IPS-18a (cell line): ENCODE measurements around the gene WARS2.
"Not testable (repeated sequence)": the region's sequence is repeated elsewhere in the genome, so short reads cannot be mapped to it uniquely, and the experiment has no call there.

Source experiments
- H3K27ac ChIP-seq: one replicate; pipeline ENCODE4 v1.5.1; 2013; ENCODE audit warnings: low read length
- H3K27me3 ChIP-seq: one replicate; pipeline ENCODE4 v1.6.1; 2013; ENCODE audit warnings: mild to moderate bottlenecking, low read length; ENCODE audit not compliant: control insufficient read depth, insufficient read depth
- H3K36me3 ChIP-seq: one replicate; pipeline ENCODE4 v1.6.1; 2013; ENCODE audit warnings: low read depth, low read length; ENCODE audit not compliant: control insufficient read depth
- H3K4me1 ChIP-seq: one replicate; pipeline ENCODE4 v1.6.1; 2013; ENCODE audit warnings: low read depth, low read length; ENCODE audit not compliant: control insufficient read depth
- H3K4me3 ChIP-seq: one replicate; pipeline ENCODE4 v1.5.1; 2013; ENCODE audit warnings: low read length
- H3K9ac ChIP-seq: one replicate; pipeline ENCODE4 v1.6.1; 2013; ENCODE audit warnings: mild to moderate bottlenecking, low read length, moderate library complexity
- H3K9me3 ChIP-seq: one replicate; pipeline ENCODE4 v1.6.1; 2013; ENCODE audit warnings: low read depth, low read length; ENCODE audit not compliant: control insufficient read depth

The WARS2 gene

GRCh38 chr1:119140177-119141019, at the start of gene WARS2:
Gene WARS2, minus strand, starts transcription at chr1:119140653. Its CDS starts 9 bp downstream, at chr1:119140644.
- Histone ChIP-seq H3K36me3 (no peaks in the 10 kb centered on the region), H3K4me3 (peak within 1 kb of the TSS; percentile 91), H3K4me1 (peaks cover 15% of the 10 kb centered on the region), H3K9me3 (no peaks in the 10 kb centered on the region), H3K27me3 (no peaks in the 10 kb centered on the region), H3K9ac (peak within 1 kb of the TSS; percentile 90), H3K27ac (peak within 1 kb of the TSS; percentile 95)

- Histone ChIP-seq H3K9me3 (no peaks in the 10 kb centered on the region), H3K4me3 (no peak overlapping the region), H3K27me3 (no peaks in the 10 kb centered on the region), H3K36me3 (no peaks in the 10 kb centered on the region), H3K27ac (no peak overlapping the region), H3K4me1 (no peaks in the 10 kb centered on the region), H3K9ac (no peak overlapping the region)
Measured at GRCh38 chr1:119188926-119189325, 48.5 kb upstream of the WARS2 start.

GRCh38 chr1:119187416-119187815, 47.0 kb upstream of the WARS2 start:
- no peaks in the 10 kb centered on the region for H3K36me3 ChIP-seq
- no peaks in the 10 kb centered on the region for H3K4me1 ChIP-seq
- no peaks in the 10 kb centered on the region for H3K27me3 ChIP-seq
- no peaks in the 10 kb centered on the region for H3K9me3 ChIP-seq
- H3K4me3 ChIP-seq, result no peak overlapping the region
- no peak overlapping the region for H3K9ac ChIP-seq
- no peak overlapping the region for H3K27ac ChIP-seq

- Histone ChIP-seq H3K9ac (no peak overlapping the region), H3K9me3 (no peaks in the 10 kb centered on the region), H3K27ac (no peak overlapping the region), H3K36me3 (no peaks in the 10 kb centered on the region), H3K4me1 (no peaks in the 10 kb centered on the region), H3K27me3 (no peaks in the 10 kb centered on the region), H3K4me3 (no peak overlapping the region)
Measured at GRCh38 chr1:119186471-119186870, 46.0 kb upstream of the WARS2 start.

- Histone ChIP-seq H3K4me1 (no peaks in the 10 kb centered on the region), H3K27ac (no peak overlapping the region), H3K9me3 (no peaks in the 10 kb centered on the region), H3K9ac (no peak overlapping the region), H3K36me3 (no peaks in the 10 kb centered on the region), H3K27me3 (no peaks in the 10 kb centered on the region), H3K4me3 (no peak overlapping the region)
Measured at GRCh38 chr1:119184972-119185371, 44.5 kb upstream of the WARS2 start.

- no peaks in the 10 kb centered on the region for H3K27me3 ChIP-seq
- no peaks in the 10 kb centered on the region for H3K4me1 ChIP-seq
- H3K9ac ChIP-seq, result no peak overlapping the region
- H3K9me3 ChIP-seq, result no peaks in the 10 kb centered on the region
- no peak overlapping the region for H3K4me3 ChIP-seq
- no peaks in the 10 kb centered on the region for H3K36me3 ChIP-seq
- no peak overlapping the region for H3K27ac ChIP-seq
Measured at GRCh38 chr1:119181218-119181617, 40.8 kb upstream of the WARS2 start.

- Histone ChIP-seq H3K4me1 (no peaks in the 10 kb centered on the region), H3K27ac (no peak overlapping the region), H3K27me3 (peaks cover 17% of the 10 kb centered on the region), H3K4me3 (no peak overlapping the region), H3K9me3 (no peaks in the 10 kb centered on the region), H3K9ac (no peak overlapping the region), H3K36me3 (no peaks in the 10 kb centered on the region)
Measured at GRCh38 chr1:119179051-119179450, 38.6 kb upstream of the WARS2 start.

- not testable (repeated sequence) for H3K9ac ChIP-seq, H3K27ac ChIP-seq, H3K4me1 ChIP-seq, H3K9me3 ChIP-seq, H3K36me3 ChIP-seq
- peak overlapping the region; percentile 35 for H3K4me3 ChIP-seq
- H3K27me3 ChIP-seq, result peaks cover 24% of the 10 kb centered on the region
Measured at GRCh38 chr1:119172927-119173326, 32.5 kb upstream of the WARS2 start.

- H3K4me1 ChIP-seq, H3K9me3 ChIP-seq, H3K27ac ChIP-seq, H3K4me3 ChIP-seq, H3K36me3 ChIP-seq, H3K9ac ChIP-seq: not testable (repeated sequence)
- peaks cover 24% of the 10 kb centered on the region for H3K27me3 ChIP-seq
Measured at GRCh38 chr1:119171381-119172010, 31.0 kb upstream of the WARS2 start.

- no peaks in the 10 kb centered on the region for H3K27me3 ChIP-seq
- H3K4me3 ChIP-seq, result no peak overlapping the region
- peaks cover 5% of the 10 kb centered on the region for H3K36me3 ChIP-seq
- H3K9me3 ChIP-seq, result no peaks in the 10 kb centered on the region
- H3K9ac ChIP-seq, result no peak overlapping the region
- no peak overlapping the region for H3K27ac ChIP-seq
- no peaks in the 10 kb centered on the region for H3K4me1 ChIP-seq
Measured at GRCh38 chr1:119163396-119163795, 22.9 kb upstream of the WARS2 start.

- Histone ChIP-seq H3K9ac (no peak overlapping the region), H3K36me3 (peaks cover 10% of the 10 kb centered on the region), H3K9me3 (no peaks in the 10 kb centered on the region), H3K27ac (no peak overlapping the region), H3K4me1 (no peaks in the 10 kb centered on the region), H3K4me3 (no peak overlapping the region), H3K27me3 (no peaks in the 10 kb centered on the region)
Measured at GRCh38 chr1:119160866-119161265, 20.4 kb upstream of the WARS2 start.

- H3K4me1 ChIP-seq, result no peaks in the 10 kb centered on the region
- H3K36me3 ChIP-seq, result peaks cover 10% of the 10 kb centered on the region
- H3K27ac ChIP-seq, result no peak overlapping the region
- no peak overlapping the region for H3K4me3 ChIP-seq
- no peaks in the 10 kb centered on the region for H3K27me3 ChIP-seq
- no peak overlapping the region for H3K9ac ChIP-seq
- no peaks in the 10 kb centered on the region for H3K9me3 ChIP-seq
Measured at GRCh38 chr1:119160409-119160808, 20.0 kb upstream of the WARS2 start.
